ENCODE data around the gene BFSP1. TPM values are rescaled to one million over a fixed set of nuclear protein-coding genes. Genes with fewer than 3 reads are reported as not detected.

The BFSP1 gene
- total and polyA plus RNA-seq, 2 donors (not counting 3 experiments of a cell fraction or from before 2014, with no cell fraction given), result 3.1 to 5.2 TPM

GRCh38 chr20:17465236-17465635 is 65.9 kb downstream of the BFSP1 start:
- DNase-seq (ENCODE audit: low read depth, low spot score) (no peak), FAIRE-seq (no peak)
- Histone ChIP-seq H3K79me2 (ENCODE audit: control insufficient read depth, insufficient read depth, low read length) (no peaks in the 10 kb centered on the region), H4K20me1 (replicated peaks; ENCODE audit: control insufficient read depth, extremely low read depth, insufficient read depth, low read length) (no peaks in the 10 kb centered on the region), H3K4me2 (ENCODE audit: insufficient read depth, low read length) (no peak overlapping the region), H3K4me1 (ENCODE audit: control insufficient read depth, extremely low read depth, insufficient read depth, low read length) (no peaks in the 10 kb centered on the region), H2AFZ (ENCODE audit: low read depth, low read length) (no peak overlapping the region), H3K9me1 (replicated peaks; ENCODE audit: control insufficient read depth, extremely low read depth, insufficient read depth, low read length) (no peaks in the 10 kb centered on the region), H3K9ac (replicated peaks; ENCODE audit: extremely low read depth, insufficient read depth, low read length) (no peak overlapping the region), H3K9me3 (replicated peaks; ENCODE audit: control insufficient read depth, insufficient read depth, low read length) (no peaks in the 10 kb centered on the region), H3K36me3 (ENCODE audit: control insufficient read depth in 2 of 2, extremely low read depth in 1 of 2, insufficient read depth in 2 of 2, low read length in 2 of 2) (no peaks in the 10 kb centered on the region), H3K27ac (ENCODE audit: insufficient read depth, low read depth, low read length) (no peak overlapping the region), H3K27me3 (ENCODE audit: control insufficient read depth in 2 of 2, insufficient read depth in 2 of 2, low read length in 2 of 2) (no peaks in the 10 kb centered on the region), H3K4me3 (replicated peaks in 1 of 3; ENCODE audit: insufficient read depth in 1 of 3, low read depth in 1 of 3, low read length in 3 of 3) (no peak overlapping the region)
- BruUV-seq (replicated peaks), result no TSS peak
- dilution Hi-C loops (cut with MboI; ENCODE audit: extremely low pct_ligation_motif_present, low sequenced_read_pairs), result no loop called here
- TF ChIP-seq JUN (IDR thresholded peaks at IDR 0.05; ENCODE audit: borderline replicate concordance, insufficient read depth, insufficient read length, low read depth) (no peak), GATA2 (IDR thresholded peaks at IDR 0.05; ENCODE audit: insufficient read depth, insufficient read length, low read depth, low read length) (no peak), EZH2 (IDR thresholded peaks at IDR 0.05; ENCODE audit: borderline replicate concordance, low read depth, low read length, severe bottlenecking) (no peak), FOS (IDR thresholded peaks at IDR 0.05; ENCODE audit: borderline replicate concordance, insufficient read depth, low read length) (no peak), MYC (IDR thresholded peaks at IDR 0.05; ENCODE audit: low read depth, low read length) (no peak), POLR2A (IDR thresholded peaks at IDR 0.05; ENCODE audit: low read depth, low read length) (no peak), POLR2AphosphoS5 (IDR thresholded peaks at IDR 0.05; ENCODE audit: insufficient read depth, low read depth, low read length) (no peak)
- TF ChIP-seq, protein P1, sequence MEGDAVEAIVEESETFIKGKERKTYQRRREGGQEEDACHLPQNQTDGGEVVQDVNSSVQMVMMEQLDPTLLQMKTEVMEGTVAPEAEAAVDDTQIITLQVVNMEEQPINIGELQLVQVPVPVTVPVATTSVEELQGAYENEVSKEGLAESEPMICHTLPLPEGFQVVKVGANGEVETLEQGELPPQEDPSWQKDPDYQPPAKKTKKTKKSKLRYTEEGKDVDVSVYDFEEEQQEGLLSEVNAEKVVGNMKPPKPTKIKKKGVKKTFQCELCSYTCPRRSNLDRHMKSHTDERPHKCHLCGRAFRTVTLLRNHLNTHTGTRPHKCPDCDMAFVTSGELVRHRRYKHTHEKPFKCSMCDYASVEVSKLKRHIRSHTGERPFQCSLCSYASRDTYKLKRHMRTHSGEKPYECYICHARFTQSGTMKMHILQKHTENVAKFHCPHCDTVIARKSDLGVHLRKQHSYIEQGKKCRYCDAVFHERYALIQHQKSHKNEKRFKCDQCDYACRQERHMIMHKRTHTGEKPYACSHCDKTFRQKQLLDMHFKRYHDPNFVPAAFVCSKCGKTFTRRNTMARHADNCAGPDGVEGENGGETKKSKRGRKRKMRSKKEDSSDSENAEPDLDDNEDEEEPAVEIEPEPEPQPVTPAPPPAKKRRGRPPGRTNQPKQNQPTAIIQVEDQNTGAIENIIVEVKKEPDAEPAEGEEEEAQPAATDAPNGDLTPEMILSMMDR (IDR thresholded peaks at IDR 0.05; ENCODE audit: extremely low read depth in 1 of 2, insufficient read depth in 1 of 2, low read depth in 1 of 2, low read length in 2 of 2), result no peak
- TF ChIP-seq, protein P2, sequence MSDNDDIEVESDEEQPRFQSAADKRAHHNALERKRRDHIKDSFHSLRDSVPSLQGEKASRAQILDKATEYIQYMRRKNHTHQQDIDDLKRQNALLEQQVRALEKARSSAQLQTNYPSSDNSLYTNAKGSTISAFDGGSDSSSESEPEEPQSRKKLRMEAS (IDR thresholded peaks at IDR 0.05; ENCODE audit: insufficient read depth, insufficient read length), result no peak
- intact Hi-C loops (cut with micrococcal nuclease), result no loop called here
- ChIA-PET POLR2A (no interaction called here), CTCF (no interaction called here)

Measured in endothelial cell of umbilical vein (primary cell).